BE2C (cell line): ENCODE results near the gene FBXL13.

Experiments
- DNase-seq: peaks from one replicate; pipeline ENCODE4 v3.0.0-alpha.2; 2020
- H3K27me3 ChIP-seq: fragments of 250-450 bp; sonication (Bioruptor Pico); 2 replicates; pipeline ENCODE4 v1.5.1; 2020; ENCODE audit warnings: mild to moderate bottlenecking
- H3K36me3 ChIP-seq: fragments of 250-450 bp; sonication (Bioruptor Pico); 2 replicates; pipeline ENCODE4 v1.5.1; 2020; ENCODE audit warnings: mild to moderate bottlenecking
- H3K4me1 ChIP-seq: fragments of 250-450 bp; sonication (Bioruptor Pico); 2 replicates; pipeline ENCODE4 v1.5.1; 2020
- H3K4me3 ChIP-seq: 2 replicates; pipeline ENCODE4 v1.5.1; 2011; ENCODE audit warnings: low read depth, low read length
- H3K9me3 ChIP-seq: fragments of 250-450 bp; sonication (Bioruptor Pico); 2 replicates; pipeline ENCODE4 v1.5.1; 2020
- CTCF ChIP-seq: IDR thresholded peaks from 2 replicates; pipeline ENCODE4 v1.5.1; 2012; ENCODE audit warnings: mild to moderate bottlenecking, low read depth, low read length

Gene FBXL13

GRCh38 chr7:102898532-102898859, 176.1 kb downstream of the FBXL13 start:
- TF ChIP-seq CTCF = no peak
- Histone ChIP-seq H3K27me3 (no peaks in the 10 kb centered on the region), H3K36me3 (no peaks in the 10 kb centered on the region), H3K4me3 (no peak overlapping the region), H3K4me1 (peaks cover 3% of the 10 kb centered on the region; the same call in 1 of the 2 replicates), H3K9me3 (no peaks in the 10 kb centered on the region)
- no peak for DNase-seq

GRCh38 chr7:102897856-102898531, 176.6 kb downstream of the FBXL13 start:
- DNase-seq = no peak
- H3K36me3 ChIP-seq = no peaks in the 10 kb centered on the region
- peaks cover 3% of the 10 kb centered on the region; the same call in 1 of the 2 replicates for H3K4me1 ChIP-seq
- no peaks in the 10 kb centered on the region for H3K9me3 ChIP-seq
- TF ChIP-seq CTCF = no peak
- H3K4me3 ChIP-seq = no peak overlapping the region
- H3K27me3 ChIP-seq = no peaks in the 10 kb centered on the region

- Histone ChIP-seq H3K27me3 (no peaks in the 10 kb centered on the region), H3K4me3 (no peak overlapping the region), H3K9me3 (no peaks in the 10 kb centered on the region), H3K36me3 (no peaks in the 10 kb centered on the region), H3K4me1 (peaks cover 3% of the 10 kb centered on the region; the same call in 1 of the 2 replicates)
- no peak for DNase-seq
- TF ChIP-seq CTCF = no peak
Measured at GRCh38 chr7:102897211-102897631, 177.4 kb downstream of the FBXL13 start.

- H3K9me3 ChIP-seq = no peaks in the 10 kb centered on the region
- H3K36me3 ChIP-seq = no peaks in the 10 kb centered on the region
- no peak for DNase-seq
- H3K4me3 ChIP-seq = no peak overlapping the region
- peaks cover 5% of the 10 kb centered on the region; the same call in 1 of the 2 replicates for H3K4me1 ChIP-seq
- no peak for TF ChIP-seq CTCF
- H3K27me3 ChIP-seq = no peaks in the 10 kb centered on the region
Measured at GRCh38 chr7:102896585-102896984, 178.0 kb downstream of the FBXL13 start.

- H3K4me1 ChIP-seq = peaks cover 5% of the 10 kb centered on the region; the same call in 1 of the 2 replicates
- TF ChIP-seq CTCF = no peak
Measured at GRCh38 chr7:102895602-102896001, 179.0 kb downstream of the FBXL13 start.

GRCh38 chr7:102892631-102893278, 181.8 kb downstream of the FBXL13 start:
- no peak for TF ChIP-seq CTCF
- Histone ChIP-seq H3K4me3 (no peak overlapping the region), H3K4me1 (peaks cover 3% of the 10 kb centered on the region; the same call in 1 of the 2 replicates), H3K27me3 (no peaks in the 10 kb centered on the region), H3K36me3 (no peaks in the 10 kb centered on the region), H3K9me3 (no peaks in the 10 kb centered on the region)
- DNase-seq = no peak

More at GRCh38 chr7:102895602-102896001, 179.0 kb downstream of the FBXL13 start:
- Histone ChIP-seq H3K9me3 (no peaks in the 10 kb centered on the region), H3K27me3 (no peaks in the 10 kb centered on the region), H3K4me3 (no peak overlapping the region), H3K36me3 (no peaks in the 10 kb centered on the region)
- no peak for DNase-seq
